D721Med (cell line): ENCODE results near the gene KREMEN1.

Experiments used
- DNase-seq: peaks from one replicate; pipeline ENCODE4 v3.0.0; 2011; ENCODE audit warnings: low spot score; ENCODE audit not compliant: insufficient read length
- FAIRE-seq: peaks from 2 replicates; lab custom pipeline; 2011; peaks lifted over from hg19 to GRCh38; lab: Jason Lieb, UNC
- TF ChIP-seq, protein P1 (sequence below): IDR thresholded peaks from 2 replicates; pipeline ENCODE4 v1.5.1; 2012; ENCODE audit warnings: mild to moderate bottlenecking, control low read depth; ENCODE audit not compliant: insufficient read depth; ENCODE audit errors: missing control alignments

KREMEN1 gene

DNA sequence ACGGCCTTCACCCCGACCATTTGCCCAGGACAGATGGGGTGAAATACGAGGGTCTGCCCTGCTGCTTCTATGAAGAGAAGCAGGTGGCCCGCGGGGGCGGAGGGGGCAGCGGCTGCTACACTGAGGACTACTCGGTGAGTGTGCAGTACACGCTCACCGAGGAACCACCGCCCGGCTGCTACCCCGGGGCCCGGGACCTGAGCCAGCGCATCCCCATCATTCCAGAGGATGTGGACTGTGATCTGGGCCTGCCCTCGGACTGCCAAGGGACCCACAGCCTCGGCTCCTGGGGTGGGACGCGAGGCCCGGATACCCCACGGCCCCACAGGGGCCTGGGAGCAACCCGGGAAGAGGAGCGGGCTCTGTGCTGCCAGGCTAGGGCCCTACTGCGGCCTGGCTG is 22.4 kb upstream of the KREMEN1 start:
- TF ChIP-seq, protein P1, sequence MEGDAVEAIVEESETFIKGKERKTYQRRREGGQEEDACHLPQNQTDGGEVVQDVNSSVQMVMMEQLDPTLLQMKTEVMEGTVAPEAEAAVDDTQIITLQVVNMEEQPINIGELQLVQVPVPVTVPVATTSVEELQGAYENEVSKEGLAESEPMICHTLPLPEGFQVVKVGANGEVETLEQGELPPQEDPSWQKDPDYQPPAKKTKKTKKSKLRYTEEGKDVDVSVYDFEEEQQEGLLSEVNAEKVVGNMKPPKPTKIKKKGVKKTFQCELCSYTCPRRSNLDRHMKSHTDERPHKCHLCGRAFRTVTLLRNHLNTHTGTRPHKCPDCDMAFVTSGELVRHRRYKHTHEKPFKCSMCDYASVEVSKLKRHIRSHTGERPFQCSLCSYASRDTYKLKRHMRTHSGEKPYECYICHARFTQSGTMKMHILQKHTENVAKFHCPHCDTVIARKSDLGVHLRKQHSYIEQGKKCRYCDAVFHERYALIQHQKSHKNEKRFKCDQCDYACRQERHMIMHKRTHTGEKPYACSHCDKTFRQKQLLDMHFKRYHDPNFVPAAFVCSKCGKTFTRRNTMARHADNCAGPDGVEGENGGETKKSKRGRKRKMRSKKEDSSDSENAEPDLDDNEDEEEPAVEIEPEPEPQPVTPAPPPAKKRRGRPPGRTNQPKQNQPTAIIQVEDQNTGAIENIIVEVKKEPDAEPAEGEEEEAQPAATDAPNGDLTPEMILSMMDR: no peak
- DNase-seq (no peak), FAIRE-seq (no peak)

DNA sequence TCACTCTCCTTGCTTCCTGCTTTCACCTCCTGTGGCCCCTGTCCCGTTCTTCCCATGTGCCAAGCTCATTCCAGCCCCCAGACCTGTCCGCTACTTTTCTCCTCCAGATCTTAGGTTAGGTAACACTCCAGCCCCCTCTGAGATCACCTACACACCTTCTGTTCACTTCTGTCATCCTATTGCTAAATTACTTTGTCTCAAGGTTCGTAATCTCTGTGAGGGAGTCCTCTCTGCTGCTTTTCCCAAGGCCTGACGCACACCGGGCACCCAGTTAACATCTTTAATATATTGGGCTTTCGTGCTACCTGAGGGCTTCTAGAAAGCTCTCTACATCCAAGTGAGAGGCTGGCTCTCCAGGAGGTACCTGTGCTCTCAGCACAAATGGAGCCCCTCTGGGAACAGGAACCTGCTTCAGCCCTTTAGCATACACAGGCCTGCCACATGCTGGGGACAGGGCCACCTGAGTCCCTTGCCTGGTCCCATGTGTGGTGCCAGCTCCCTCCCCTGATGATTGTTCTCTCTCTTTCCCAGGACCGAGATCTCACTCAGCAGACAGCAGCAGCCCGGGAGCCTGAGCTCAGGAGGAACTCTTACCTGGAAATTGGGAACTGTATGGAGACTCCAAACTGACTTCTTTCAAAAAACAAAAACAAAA is 19.7 kb upstream of the KREMEN1 start:
- DNase-seq (no peak), FAIRE-seq (no peak)
- TF ChIP-seq, protein P1: no peak

DNA sequence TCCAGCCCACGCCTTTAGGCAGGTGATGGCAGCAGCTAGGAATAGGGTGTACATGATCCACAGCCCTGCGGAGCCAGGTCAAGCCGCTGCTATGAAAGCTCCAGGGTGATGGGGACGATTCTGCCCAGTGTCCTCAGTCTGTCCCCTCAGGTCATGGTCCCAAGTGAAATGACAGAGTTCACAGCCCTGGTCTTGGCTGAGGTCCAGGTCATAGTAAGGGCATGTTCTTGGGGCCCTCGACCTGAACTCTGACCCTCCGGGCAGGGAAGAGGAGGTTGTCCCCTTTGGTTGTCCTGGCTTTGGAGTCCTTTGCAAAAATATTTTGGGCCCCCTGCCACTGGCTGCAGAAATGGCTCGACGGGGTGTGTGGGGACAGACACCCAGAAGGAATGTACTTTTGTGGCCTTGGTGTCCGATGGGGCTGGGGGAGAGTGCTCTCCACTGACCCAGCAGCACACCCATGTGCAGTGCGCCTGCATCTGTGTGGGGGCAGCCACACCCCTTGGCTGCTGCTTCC is 18.5 kb upstream of the KREMEN1 start:
- FAIRE-seq: no peak
- TF ChIP-seq, protein P1: no peak
- DNase-seq: no peak

DNA sequence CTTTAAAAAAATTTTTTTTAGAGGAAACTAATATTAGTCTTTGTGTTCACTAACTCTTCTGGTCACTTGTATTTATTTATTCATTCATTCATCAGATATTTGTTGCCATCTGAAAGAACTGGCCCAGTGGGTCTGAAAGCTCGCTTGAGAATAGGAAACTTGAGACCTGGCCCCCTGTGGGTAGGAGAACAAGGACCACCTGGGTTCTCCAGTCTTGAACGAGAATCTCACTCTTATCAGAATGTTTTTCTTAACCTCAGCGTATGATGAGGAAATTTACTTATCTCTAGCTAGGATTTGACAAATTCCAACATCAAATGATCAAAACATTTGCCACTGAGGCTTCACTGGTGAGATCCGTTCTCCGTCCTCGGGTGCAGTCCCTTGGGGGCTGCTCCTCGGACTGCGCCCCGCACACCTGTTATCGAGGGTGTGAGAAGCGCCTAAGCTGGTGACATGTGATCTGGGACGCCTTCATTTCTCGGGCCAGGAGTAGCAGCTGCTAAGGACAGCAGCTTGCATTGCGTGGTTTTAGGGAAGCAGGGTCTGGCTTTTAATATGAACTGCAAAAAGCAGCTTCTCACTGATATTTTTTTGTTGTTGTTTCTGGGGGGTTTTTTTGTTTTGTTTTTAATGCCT is 17.5 kb upstream of the KREMEN1 start:
- TF ChIP-seq, protein P1: no peak
- FAIRE-seq (no peak), DNase-seq (no peak)

DNA sequence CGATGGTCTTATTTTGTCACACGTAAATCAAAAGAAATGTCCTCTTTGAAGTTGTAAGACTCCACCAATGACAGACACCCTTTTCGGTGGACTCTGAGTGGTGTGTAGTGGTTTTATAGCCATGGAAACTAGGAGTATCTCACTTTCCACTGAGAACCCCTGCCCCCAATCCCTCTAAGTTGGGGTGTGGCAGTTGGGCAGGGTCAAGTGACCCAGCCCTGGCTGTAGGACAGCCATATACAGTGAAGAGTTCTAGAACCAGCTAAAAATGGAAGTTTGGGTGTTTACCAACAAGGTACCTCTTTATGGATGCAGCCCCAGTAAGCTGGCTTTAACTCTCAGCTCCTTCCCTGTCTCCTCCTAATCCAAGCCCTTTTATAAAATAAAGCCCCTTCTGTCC is 16.4 kb upstream of the KREMEN1 start:
- FAIRE-seq (no peak), DNase-seq (peak; percentile 35)
- TF ChIP-seq, protein P1: no peak

DNA sequence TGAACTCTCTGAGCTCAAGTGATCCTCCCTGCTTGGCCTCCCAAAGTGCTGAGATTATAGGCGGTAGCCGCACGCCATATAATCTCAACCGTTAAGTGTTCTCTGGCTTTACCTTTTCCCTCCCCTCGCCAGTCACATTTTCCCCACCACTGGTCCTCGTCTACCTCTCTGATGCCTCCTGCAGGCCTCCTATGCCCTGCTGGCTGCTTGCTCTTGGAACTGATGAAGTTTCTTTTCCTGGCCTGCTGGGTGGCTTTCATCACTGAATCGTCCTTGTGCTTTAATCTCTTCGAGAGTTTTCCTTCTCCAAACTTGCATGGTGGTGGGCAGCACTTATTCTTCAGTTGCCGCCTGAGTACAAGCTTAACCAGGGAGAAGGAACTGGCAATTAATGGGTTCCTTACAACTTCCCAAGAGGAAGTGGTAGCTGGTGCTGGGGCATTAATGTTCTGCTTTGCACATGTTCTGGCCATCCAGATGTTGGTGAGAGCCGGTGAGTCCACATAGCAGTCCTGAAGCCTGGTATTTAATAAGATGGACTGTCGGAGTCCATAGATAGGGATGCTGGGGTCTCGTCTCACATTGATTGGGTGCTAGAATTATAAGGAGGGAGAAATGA is 12.5 kb upstream of the KREMEN1 start:
- TF ChIP-seq, protein P1: no peak
- FAIRE-seq (no peak), DNase-seq (no peak)

DNA sequence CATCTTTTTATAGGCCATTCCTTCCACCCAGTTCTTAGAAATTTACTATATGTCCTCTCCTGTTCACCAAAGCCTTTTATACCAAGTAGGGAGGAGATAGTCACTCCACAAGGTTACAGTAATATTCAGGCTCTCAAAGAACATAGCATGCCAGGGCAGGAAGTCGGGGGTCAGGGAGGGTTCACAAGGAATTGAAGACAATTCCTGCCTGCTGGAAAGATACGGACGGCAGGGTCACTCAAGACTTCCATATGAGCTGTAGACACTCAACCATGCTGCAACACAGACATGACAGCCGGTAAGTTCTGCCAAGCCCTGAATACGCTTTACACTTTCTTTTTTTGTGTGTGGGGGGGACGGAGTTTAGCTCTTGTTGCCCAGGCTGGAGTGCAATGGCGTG is 11.9 kb upstream of the KREMEN1 start:
- TF ChIP-seq, protein P1: no peak
- DNase-seq: no peak
- FAIRE-seq: no peak
